OCI-LY1 (cell line): ENCODE results near the gene DNALI1.

Experiments used
- H2AFZ ChIP-seq: fragments of 200-600 bp; sonication (generic), shearing (Covaris generic); 2 replicates; pipeline ENCODE4 v1.6.0; 2014; ENCODE audit warnings: antibody characterized with exemption, mild to moderate bottlenecking, low read length
- H3F3A ChIP-seq: fragments of 200-600 bp; sonication (generic), shearing (Covaris generic); 2 replicates; pipeline ENCODE4 v1.6.0; 2014; ENCODE audit warnings: mild to moderate bottlenecking, antibody characterized with exemption, low read length, moderate library complexity; ENCODE audit not compliant: insufficient read depth
- H3K27ac ChIP-seq: fragments of 200-600 bp; sonication (generic); 2 replicates; pipeline ENCODE4 v1.5.1; 2014; ENCODE audit warnings: low read length, mixed run types, mild to moderate bottlenecking, low read depth; ENCODE audit not compliant: poor library complexity, severe bottlenecking
- H3K27me3 ChIP-seq: fragments of 200-600 bp; sonication (generic); 2 replicates; pipeline ENCODE4 v1.6.0; 2014; ENCODE audit warnings: antibody characterized with exemption, mild to moderate bottlenecking, low read length, moderate library complexity; ENCODE audit not compliant: insufficient read depth
- H3K36me3 ChIP-seq: fragments of 200-600 bp; sonication (generic); 2 replicates; pipeline ENCODE4 v1.6.1; 2014; ENCODE audit warnings: mild to moderate bottlenecking, antibody characterized with exemption, low read length, moderate library complexity, mixed read lengths; ENCODE audit not compliant: insufficient read depth
- H3K4me1 ChIP-seq: fragments of 200-600 bp; sonication (generic); 2 replicates; pipeline ENCODE4 v1.5.1; 2014; ENCODE audit warnings: mild to moderate bottlenecking, low read length, moderate library complexity; ENCODE audit not compliant: insufficient read depth, severe bottlenecking
- H3K4me2 ChIP-seq: fragments of 200-600 bp; sonication (generic), shearing (Covaris generic); 2 replicates; pipeline ENCODE4 v1.6.1; 2014; ENCODE audit warnings: low read length
- H3K4me3 ChIP-seq: fragments of 200-600 bp; sonication (generic); 2 replicates; pipeline ENCODE4 v1.5.1; 2014; ENCODE audit warnings: low read length, low read depth, mild to moderate bottlenecking, mixed read lengths; ENCODE audit not compliant: poor library complexity, severe bottlenecking
- H3K79me2 ChIP-seq: fragments of 200-600 bp; shearing (Covaris generic); 2 replicates; pipeline ENCODE4 v1.6.1; 2016; ENCODE audit warnings: mixed run types, low read length, mixed read lengths; ENCODE audit not compliant: insufficient read depth
- H3K9ac ChIP-seq: fragments of 200-600 bp; sonication (generic), shearing (Covaris generic); 2 replicates; pipeline ENCODE4 v1.6.1; 2014; ENCODE audit warnings: mild to moderate bottlenecking, low read length, mixed read lengths
- H3K9me2 ChIP-seq: fragments of 200-600 bp; sonication (generic), shearing (Covaris generic); 2 replicates; pipeline ENCODE4 v1.6.1; 2014; ENCODE audit warnings: low read depth, mild to moderate bottlenecking, low read length, mixed read lengths
- H3K9me3 ChIP-seq: fragments of 200-600 bp; shearing (Covaris generic); 2 replicates; pipeline ENCODE4 v1.6.1; 2014; ENCODE audit warnings: low read length, mixed read lengths
- H4K20me1 ChIP-seq: fragments of 200-600 bp; sonication (generic), shearing (Covaris generic); 2 replicates; pipeline ENCODE4 v1.6.0; 2016; ENCODE audit warnings: mild to moderate bottlenecking, low read length; ENCODE audit not compliant: insufficient read depth
- EZH2 ChIP-seq: fragments of 200-600 bp; sonication (generic), shearing (Covaris generic); IDR thresholded peaks from 2 replicates; pipeline ENCODE4 v1.8.0; 2017; ENCODE audit warnings: borderline replicate concordance, mixed run types, mild to moderate bottlenecking, antibody characterized with exemption, low read length, moderate library complexity, mixed read lengths
- TF ChIP-seq, protein P1 (sequence below): fragments of 200-600 bp; sonication (generic), shearing (Covaris generic); IDR thresholded peaks from 2 replicates; pipeline ENCODE4 v1.5.1; 2017; ENCODE audit warnings: mild to moderate bottlenecking, antibody characterized with exemption, low read length, moderate library complexity, mixed read lengths

DNALI1 gene

GRCh38 chr1:37540036-37540785 lies 16.5 kb upstream of the DNALI1 start:
- H3K27me3 ChIP-seq, result no peaks in the 10 kb centered on the region
- no peak for TF ChIP-seq EZH2
- TF ChIP-seq, protein P1, sequence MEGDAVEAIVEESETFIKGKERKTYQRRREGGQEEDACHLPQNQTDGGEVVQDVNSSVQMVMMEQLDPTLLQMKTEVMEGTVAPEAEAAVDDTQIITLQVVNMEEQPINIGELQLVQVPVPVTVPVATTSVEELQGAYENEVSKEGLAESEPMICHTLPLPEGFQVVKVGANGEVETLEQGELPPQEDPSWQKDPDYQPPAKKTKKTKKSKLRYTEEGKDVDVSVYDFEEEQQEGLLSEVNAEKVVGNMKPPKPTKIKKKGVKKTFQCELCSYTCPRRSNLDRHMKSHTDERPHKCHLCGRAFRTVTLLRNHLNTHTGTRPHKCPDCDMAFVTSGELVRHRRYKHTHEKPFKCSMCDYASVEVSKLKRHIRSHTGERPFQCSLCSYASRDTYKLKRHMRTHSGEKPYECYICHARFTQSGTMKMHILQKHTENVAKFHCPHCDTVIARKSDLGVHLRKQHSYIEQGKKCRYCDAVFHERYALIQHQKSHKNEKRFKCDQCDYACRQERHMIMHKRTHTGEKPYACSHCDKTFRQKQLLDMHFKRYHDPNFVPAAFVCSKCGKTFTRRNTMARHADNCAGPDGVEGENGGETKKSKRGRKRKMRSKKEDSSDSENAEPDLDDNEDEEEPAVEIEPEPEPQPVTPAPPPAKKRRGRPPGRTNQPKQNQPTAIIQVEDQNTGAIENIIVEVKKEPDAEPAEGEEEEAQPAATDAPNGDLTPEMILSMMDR, result no peak
- no peaks in the 10 kb centered on the region for H3K9me2 ChIP-seq
- H3K27ac ChIP-seq, result no peak overlapping the region
- H3K9me3 ChIP-seq, result no peaks in the 10 kb centered on the region
- H3K4me1 ChIP-seq, result no peaks in the 10 kb centered on the region
- no peak overlapping the region for H3K4me2 ChIP-seq
- H3K4me3 ChIP-seq, result no peak overlapping the region
- no peak overlapping the region for H2AFZ ChIP-seq
- H3K36me3 ChIP-seq, result peaks cover 73% of the 10 kb centered on the region
- H3K9ac ChIP-seq, result no peak overlapping the region
- no peaks in the 10 kb centered on the region for H3K79me2 ChIP-seq
- H4K20me1 ChIP-seq, result no peaks in the 10 kb centered on the region
- no peaks in the 10 kb centered on the region for H3F3A ChIP-seq

- TF ChIP-seq EZH2, result no peak
- TF ChIP-seq, protein P1, result no peak
- no peaks in the 10 kb centered on the region for H3K79me2 ChIP-seq
Measured at GRCh38 chr1:37544530-37544929, 12.2 kb upstream of the DNALI1 start.

GRCh38 chr1:37545019-37545418 lies 11.7 kb upstream of the DNALI1 start:
- Histone ChIP-seq H3K4me1 (no peaks in the 10 kb centered on the region), H3K9me3 (no peaks in the 10 kb centered on the region), H3K79me2 (no peaks in the 10 kb centered on the region), H4K20me1 (no peaks in the 10 kb centered on the region), H3K9ac (no peak overlapping the region), H3K36me3 (peaks cover 51% of the 10 kb centered on the region), H3F3A (no peaks in the 10 kb centered on the region), H2AFZ (no peak overlapping the region), H3K9me2 (no peaks in the 10 kb centered on the region), H3K27ac (no peak overlapping the region), H3K27me3 (no peaks in the 10 kb centered on the region), H3K4me2 (no peak overlapping the region), H3K4me3 (no peak overlapping the region)
- no peak for TF ChIP-seq EZH2
- TF ChIP-seq, protein P1, result no peak

More at GRCh38 chr1:37544530-37544929, 12.2 kb upstream of the DNALI1 start:
- H3K4me1 ChIP-seq, result no peaks in the 10 kb centered on the region
- H3K27ac ChIP-seq, result no peak overlapping the region
- no peak overlapping the region for H2AFZ ChIP-seq
- H3K9ac ChIP-seq, result no peak overlapping the region
- H3K27me3 ChIP-seq, result no peaks in the 10 kb centered on the region
- no peaks in the 10 kb centered on the region for H4K20me1 ChIP-seq
- no peaks in the 10 kb centered on the region for H3K9me3 ChIP-seq
- no peaks in the 10 kb centered on the region for H3K9me2 ChIP-seq
- H3K4me3 ChIP-seq, result no peak overlapping the region
- peaks cover 52% of the 10 kb centered on the region for H3K36me3 ChIP-seq
- no peak overlapping the region for H3K4me2 ChIP-seq
- no peaks in the 10 kb centered on the region for H3F3A ChIP-seq
